NCI-H526 (cell line): ENCODE data around the gene GNPTG.

Experiments
- DNase-seq, 2 experiments: peaks; one replicate each; lab custom pipeline; 2025; lab: John Stamatoyannopoulos, UW

GNPTG gene

GRCh38 chr16:1333854-1334700 lies 17.7 kb upstream of the GNPTG start:
- no peak for DNase-seq

DNA sequence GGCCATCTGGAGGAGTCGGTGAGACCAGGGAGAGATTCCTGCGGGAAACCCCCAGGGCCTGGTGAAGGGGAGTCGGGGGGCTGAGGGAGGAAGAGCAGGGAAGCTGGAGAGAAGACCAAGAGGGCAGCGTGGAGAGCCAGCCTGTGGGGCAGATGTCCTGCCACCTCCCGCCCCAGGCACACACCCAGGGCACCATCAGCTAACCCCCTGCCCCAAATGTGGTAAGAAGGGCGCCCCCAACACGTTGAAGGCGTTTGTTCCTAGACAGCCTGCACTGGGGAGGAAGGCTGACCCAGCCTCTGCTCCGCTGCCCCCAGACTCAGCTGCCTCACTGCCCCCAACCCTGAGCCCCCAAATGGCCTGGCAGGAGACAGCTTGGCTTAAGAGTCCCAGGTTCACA lies 17.0 kb upstream of the GNPTG start:
- DNase-seq = no peak

DNA sequence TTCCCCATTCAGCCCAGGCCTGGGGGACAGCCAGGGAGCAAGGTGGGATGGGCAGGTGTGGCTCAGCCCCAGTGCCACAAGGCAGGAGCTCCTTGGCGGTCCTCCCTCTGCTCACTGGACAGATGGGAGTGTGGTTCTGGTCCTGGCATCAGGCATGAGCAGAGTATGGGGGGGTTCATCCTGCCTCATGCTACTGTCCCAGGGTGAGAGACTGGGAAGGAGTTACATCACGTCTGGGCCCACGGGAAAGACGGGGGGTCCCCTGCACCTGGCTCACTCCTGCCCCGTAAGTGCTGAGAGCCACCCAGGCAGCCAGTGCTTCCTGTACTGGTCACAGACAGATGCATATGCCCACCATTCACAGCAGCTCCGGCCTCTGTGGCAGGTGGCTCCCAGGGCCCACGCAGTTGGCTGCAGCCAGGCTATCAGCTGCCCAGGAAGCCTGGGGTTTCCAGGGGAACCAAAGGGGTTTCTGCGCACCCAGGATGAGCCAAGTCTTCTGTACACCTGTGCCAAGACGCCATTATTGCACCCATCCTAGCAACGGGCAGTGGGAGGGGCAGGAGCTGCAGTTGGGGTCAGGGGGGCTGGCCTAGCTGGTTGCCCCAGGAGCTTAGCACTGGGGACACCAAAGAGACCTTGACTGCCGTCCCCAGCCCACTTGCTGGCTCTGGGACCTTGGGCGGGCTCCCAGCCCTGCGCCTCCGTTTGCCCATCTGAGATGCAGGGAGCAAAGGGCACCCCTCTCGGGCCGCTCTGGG lies 16.3 kb upstream of the GNPTG start:
- no peak for DNase-seq

GRCh38 chr16:1335996-1336395 lies 15.7 kb upstream of the GNPTG start:
- no peak for DNase-seq

- DNase-seq = no peak
These were observed 15.1 kb upstream of the GNPTG start for GRCh38 chr16:1336619-1337018.

DNA sequence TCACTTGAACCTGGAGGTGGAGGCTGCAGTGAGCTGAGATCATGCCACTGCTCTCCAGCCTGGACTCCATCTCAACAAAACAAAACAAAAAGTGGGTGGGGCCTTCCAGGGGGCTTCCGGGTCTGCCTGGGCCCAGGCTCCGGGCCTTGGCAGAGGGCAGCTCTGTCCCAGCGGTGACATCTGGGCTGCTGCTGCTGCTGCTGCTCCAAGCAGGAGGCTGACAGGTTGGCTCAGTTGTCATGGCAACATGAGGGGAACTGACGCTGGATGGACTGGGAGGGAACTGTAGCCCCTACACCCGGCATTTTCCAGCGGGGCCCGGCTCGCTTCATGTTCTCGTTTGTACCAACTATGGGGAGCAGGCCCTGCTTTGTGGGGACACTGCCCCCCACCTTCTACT lies 14.2 kb upstream of the GNPTG start:
- DNase-seq = no peak

GRCh38 chr16:1338119-1338730 lies 13.5 kb upstream of the GNPTG start:
- peak in 1 of 2 experiments; percentile 58 for DNase-seq

DNA sequence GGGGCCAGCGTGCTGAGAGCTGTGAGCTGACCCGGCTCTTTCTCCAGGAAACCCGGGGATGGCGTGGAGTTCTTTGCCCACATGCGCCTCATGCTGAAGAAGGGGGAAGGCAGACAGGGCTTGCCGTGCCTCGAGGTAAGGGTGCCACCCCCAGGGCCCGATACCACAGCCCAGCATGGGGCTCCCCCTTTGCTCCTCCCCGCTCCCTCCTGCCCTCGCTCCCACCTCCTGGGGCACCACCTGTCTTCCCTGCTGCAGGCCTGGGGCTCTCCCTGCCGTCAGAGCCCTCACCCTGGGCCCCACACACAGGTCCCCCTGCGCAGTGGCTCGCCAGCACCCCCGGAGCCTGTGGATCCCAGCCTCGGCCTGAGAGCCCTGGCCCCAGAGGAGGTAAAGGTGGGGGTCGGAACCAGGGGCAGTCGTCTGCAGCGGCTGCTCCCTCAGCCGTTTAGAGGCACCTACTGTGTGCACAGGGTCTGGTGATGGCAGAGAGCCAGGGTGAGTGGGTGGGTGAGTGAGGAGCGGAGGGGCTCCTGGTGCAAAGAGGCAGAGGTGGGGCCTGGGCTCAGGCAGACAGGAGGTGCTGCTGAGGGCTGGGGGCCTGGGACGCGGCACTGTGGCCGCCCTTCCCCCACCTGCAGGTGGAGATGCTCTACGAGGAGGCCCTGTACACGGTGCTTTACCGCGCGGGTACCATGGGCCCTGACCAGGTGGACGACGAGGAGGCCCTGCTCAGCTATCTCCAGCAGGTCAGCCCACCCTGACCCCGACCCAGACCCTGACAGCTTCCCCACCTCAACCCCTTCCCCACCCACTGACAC lies 12.7 kb upstream of the GNPTG start:
- DNase-seq = no peak

DNA sequence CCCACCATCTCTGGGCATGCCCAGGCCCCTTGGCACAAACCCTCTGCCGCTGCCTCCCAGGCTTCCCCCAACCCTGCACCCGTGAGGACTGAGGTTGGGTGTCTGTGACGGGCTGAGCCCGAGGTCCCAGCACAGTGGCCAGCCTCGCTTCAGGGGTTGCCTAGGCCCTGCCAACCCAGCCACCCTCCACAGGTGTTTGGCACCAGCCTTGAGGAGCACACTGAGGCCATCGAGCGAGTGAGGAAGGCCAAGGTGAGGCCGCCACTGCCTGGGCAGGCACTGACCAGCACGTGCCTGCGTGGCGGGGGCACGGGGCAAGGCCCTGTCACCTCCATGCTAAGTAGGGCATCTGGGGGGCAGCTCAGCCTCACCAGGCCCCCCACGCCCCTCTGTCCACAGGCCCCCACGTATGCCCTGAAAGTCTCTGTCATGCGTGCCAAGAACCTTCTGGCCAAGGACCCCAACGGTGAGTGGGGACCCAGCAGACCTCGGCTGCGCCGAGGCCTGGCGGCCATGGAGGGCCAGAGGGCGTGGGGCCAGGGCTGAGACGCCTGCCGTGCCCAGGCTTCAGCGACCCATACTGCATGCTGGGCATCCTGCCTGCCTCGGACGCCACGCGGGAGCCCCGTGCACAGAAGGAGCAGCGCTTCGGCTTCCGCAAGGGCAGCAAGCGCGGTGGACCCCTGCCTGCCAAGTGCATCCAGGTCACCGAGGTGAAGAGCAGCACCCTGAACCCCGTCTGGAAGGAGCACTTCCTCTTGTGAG lies 10.8 kb upstream of the GNPTG start:
- no peak for DNase-seq

DNA sequence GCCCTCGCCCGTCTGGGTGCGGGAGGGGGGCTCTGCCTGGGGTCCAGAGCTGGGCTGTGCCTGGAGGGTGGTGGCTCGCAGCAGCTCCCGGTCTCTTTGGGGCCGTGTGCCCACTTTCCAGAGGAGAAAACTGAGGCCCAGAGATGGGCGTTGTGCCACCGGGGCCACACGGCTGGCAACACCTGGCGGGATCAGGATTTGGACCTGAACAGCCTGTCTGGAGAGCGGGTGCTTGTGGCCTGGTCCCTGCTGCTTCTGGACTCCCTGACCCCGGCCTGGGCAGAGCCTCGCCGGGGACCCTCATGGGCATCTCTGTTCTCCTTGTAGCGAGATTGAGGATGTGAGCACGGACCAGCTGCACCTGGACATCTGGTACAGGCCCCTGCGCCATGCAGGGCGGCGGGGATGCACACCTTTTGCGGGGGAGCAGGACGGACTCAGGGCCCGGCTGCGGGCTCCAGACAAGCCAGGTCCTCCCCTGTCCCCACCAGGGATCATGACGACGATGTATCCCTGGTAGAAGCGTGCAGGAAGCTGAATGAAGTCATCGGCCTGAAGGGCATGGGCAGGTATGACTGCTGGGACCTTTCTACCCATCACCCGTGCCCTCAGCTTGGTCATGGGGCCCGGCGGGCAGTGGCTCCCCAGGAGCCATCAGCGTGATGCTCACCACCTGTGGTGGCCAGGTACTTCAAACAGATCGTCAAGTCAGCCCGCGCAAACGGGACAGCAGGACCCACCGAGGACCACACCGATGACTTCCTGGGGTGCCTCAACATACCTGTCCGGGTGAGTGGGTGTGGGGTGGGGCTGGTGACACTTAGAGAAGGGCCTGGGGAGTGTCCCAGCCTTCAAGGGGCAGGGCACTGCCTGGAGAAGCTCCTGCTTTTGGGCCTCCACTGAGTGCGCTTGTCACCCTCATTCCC lies 10.0 kb upstream of the GNPTG start:
- no peak for DNase-seq

- peak; percentile 96 to 97 for DNase-seq
These were observed 9.0 kb upstream of the GNPTG start for GRCh38 chr16:1342526-1343427.

DNA sequence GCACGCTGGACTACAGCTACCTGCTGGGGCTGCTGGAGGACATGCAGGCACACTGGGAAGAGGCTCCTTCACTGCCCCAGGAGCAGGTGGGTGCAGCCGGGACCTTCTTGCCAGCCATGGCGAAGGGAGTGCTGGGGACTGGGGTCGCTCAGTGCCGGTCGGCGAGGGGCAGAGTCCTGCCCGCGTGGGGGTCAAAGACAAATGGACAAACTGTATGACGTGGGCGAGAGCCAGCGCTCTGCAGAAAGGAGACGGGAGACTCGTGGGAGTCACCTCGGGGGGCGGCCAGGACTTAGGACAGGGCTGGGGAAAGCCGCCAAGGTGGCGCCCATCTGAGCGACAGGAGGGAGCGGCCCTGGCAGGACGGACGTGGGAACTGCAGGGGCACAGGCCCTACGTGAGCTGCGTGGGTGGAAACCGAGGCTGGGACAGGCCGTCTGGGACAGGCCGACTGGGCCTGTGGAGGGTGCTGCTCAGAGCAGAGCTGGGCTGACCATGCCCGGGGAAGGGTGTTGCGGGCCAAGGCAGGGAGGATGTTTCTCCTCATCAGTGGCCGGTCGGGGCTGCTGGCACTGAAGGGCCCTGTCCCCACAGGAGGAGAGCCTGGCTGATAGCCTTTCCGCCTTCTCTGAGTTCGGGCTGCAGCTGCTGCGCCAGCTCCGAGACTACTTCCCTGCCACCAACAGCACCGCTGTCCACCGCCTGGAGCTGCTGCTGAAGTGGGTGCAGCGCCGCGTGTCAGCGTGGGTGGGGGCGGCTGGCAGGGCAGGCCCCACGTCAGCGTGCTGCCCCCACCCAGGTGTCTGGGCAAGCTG lies 8.1 kb upstream of the GNPTG start:
- no peak for DNase-seq

DNA sequence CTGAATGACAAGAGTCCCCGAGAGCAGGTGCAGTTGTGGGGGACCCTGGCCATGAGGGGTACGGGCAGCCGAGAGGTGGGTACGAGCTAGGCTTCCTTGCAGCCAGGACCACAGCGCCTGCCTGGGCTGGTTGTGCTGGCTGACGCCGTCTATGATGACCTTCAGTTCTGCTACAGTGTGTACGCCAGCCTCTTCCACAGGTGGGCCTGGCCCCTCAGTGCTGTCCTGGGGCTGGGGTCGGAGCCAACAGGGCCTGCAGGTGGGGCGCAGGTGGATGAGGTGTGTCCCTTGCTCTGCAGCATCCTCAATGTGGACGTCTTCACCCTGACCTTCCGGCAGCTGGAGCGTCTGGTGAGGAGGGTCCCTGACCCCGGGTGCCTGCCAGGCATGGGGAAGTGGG lies 7.2 kb upstream of the GNPTG start:
- DNase-seq = no peak

DNA sequence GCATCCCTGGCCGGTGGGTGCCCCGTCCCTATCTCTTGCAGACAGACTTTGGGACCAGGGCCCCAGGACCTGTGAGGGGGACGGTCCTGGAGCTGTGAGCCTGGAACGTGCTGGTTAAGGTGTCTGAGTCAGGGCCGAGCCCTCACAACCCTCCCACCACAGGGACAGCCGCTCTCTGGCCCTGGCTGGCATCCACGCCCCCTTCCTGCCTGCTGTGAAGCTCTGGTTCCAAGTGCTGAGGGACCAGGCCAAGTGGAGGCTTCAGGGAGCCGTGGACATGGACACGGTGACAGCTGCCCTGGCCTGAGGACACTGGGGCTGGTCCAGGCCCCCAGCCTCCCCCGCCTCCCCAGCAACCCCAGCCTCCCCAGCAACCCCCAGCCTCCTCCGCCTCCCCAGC lies 6.6 kb upstream of the GNPTG start:
- DNase-seq = no peak

- DNase-seq = no peak
These were observed 5.9 kb upstream of the GNPTG start for GRCh38 chr16:1345651-1346421.

GRCh38 chr16:1346422-1347285 lies 5.1 kb upstream of the GNPTG start:
- no peak for DNase-seq
